GM19025 (cell line): ENCODE results near the gene BPIFB2.

Source experiments
- ATAC-seq: cut with Tn5 transposase; IDR thresholded peaks from one replicate; pipeline ENCODE4 v1.9.1; 2021; ENCODE audit warnings: mild to moderate bottlenecking, low read depth, moderate library complexity; ENCODE audit not compliant: unreplicated experiment

The BPIFB2 gene

DNA sequence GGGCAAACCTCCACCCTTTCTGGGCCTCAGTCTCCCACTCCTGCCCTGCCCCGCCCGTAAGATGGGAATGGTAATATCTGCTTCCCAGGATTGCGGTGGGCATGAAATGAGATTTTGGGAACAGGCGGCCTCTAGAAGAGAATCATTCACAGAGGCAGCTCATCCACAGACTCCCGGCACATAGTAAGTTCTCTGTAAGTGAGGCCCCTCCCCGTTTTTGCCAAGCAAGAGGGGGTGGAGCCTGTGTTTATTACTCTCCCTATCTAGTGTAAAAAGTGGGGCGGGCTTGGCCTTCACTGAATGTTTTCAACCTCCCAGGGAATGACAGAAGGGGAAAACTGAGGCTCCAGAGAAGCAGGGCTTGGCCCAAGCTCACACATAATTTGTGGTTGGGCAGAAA, 23.3 kb upstream of the BPIFB2 start:
- no peak for ATAC-seq

DNA sequence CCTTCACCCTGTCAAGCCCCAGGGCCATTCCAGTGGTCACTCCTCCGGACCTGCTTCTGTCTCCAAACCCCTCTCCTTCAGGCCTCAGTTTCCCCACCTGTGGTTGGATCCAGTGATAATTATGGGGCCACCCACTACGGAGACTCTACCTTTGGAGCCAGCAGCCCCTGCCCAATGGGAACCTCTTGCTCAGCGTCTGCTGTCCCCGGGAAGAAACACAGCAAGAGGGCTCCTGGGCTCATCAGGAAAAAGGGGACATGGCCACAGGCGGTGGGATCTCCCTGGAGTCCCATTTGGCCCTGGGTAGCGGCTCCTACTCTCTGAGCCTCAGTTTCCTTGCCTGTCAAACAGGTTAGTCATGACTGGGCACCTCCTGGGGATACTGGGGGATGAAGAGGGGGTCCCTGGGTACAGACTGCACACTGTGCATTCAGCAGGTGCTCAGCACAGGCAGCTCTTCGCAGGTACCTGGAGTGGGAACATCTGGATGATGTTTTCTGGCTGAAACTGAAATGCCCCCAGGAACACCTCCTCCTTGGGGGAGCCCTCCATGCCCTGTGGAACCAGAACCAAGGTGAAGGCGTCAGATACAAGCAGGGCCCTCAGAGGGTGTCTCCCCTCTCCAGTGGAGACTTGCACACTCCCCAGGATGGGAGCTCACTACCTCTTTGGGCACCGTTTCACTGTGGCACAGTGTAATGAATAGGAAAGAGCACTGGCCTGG, 22.7 kb upstream of the BPIFB2 start:
- no peak for ATAC-seq

DNA sequence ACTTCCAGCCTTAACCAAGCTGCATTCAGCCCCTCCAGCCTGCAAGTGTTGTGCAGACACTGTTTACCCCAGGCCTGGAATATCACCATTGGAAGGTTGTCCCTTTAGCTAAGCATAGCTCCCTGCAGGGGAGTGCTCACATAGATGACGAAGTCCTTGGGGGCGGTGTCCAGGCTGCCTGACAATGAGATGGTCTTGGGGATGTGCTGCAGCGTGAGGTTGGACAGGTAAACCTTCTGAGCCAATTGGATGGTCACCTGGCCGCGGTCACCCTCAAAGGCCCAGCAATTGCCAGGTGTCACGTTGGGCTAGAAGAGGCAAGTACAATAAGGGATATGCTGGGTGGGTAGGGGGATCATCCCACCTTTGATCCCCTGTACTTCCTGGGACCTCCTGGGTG, 21.9 kb upstream of the BPIFB2 start:
- ATAC-seq = no peak

GRCh38 chr20:32986331-32986966, 21.1 kb upstream of the BPIFB2 start:
- ATAC-seq = no peak

DNA sequence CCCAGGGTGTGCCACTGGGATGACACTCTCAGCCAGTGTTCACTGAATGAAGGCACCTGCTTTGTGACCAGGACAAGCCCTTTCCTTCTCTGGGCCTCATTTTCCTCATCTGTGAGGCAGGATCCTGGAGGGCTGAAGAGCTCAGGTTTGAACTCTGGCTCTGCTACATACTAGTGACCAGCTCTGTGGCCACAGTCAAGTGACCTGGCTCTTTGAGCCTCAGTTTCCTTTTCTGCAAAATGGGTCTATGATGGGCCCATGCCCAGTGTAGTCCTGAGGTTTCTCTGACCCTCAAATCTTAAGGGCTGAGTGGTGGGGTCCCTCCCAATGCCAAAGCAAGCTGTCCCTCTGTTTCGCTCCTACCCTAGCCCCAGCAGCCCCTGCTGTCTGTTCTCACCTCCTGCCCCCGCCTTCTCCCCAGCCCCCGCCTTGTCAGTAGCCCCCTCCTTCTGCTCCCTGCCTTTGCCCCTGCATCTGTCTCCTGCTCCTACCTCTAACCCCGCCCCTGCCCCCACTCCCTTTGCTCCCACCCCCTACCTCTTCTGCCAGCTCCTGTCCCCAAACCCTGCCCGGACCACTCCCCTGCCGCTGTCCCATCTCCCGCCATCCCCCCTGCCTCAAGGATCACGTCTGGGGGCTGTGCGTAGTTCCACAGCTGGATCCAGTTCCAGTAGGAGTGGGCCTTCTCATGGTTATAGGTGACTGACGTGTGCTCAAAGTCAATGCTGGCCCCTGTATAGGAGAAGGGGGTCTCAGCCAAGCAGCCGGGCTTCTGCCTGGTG, 20.3 kb upstream of the BPIFB2 start:
- no peak for ATAC-seq

DNA sequence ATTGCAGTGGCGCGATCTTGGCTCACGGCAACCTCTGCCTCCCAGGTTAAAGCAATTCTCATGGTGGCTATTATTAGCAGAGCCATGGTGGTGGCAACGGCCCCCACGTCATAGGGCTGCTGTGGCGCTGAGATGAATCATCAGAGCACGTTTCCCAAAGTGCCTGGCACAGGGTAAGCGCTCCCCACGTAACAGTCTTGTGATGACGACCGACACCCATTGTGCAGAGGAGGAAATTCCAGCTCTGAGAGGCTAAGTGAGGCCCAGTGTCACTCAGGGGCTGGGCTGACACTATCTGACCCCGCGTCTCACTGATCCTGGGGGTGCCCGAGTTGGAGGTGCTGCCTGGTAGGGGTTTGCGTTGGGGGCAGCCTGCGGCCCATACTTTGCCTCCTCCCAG, 19.5 kb upstream of the BPIFB2 start:
- no peak for ATAC-seq

GRCh38 chr20:32989507-32990283, 17.8 kb upstream of the BPIFB2 start:
- ATAC-seq = no peak

GRCh38 chr20:32990426-32990825, 17.1 kb upstream of the BPIFB2 start:
- ATAC-seq = no peak

- ATAC-seq = no peak
Measured at GRCh38 chr20:32991383-32991782, 16.1 kb upstream of the BPIFB2 start.

DNA sequence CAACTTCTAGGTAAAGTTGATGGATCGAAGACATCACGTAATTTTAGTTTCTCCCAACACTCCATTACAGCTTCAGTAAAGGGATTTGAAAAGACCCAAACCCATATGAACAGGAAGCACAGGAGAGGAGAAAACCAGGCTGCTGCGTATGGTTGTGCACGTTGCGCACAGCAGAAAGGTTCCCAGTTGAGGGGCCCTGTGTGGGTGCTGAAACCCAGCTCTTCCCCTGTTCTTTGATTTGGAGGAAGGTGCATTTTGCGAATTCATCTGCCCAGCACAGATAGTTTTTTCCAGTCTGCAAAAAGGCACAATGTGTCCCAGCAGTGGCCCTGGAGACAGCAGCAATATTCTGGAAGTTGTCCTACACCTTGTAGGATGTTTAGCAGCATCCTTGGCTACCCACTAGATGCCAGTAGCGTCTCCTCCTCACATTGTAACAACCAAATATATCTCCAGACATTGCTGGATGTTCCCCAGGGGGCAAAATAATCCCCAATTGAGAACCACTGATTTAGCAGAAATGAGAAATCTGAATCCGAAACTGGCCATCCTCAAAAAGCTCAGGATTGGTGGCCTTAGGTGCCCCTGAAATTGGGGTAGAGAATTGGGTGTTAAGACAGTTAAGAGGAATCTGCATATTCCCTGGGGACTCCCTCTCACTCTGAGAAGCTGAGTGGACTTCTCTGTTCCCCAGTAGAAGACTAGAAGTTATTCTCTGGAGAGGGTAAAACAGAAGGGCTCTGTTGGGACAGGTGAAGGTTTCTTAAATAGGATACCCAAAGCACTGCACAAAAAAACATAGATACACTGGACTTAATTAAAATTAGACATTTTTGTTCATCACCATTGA, 15.5 kb upstream of the BPIFB2 start:
- ATAC-seq = no peak

DNA sequence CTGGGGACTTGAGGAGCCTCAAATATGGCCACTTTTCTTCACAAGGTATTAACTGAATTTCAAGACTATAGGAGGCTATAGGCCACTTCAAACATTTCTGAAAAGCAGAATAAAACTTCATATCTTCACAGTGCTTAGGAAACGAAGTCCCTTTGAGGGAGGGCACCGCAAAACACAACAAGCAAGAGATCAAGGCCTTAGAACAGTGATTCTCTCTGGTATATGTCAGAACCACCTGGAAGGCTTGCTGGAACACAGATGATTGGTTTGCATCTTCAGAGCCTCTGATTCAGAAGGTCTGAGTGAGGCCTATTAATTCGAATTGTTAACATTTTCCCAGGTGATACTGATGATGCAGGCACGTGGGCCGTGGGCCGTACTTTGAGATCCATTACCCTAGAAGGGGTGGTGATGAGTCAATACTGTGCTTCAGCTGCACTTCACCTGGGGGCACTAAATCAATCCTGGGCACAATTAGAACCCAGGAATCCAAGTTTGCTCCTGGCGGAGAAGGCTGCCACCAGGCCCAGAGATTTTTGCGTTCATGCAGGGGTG, 13.9 kb upstream of the BPIFB2 start:
- ATAC-seq = no peak

DNA sequence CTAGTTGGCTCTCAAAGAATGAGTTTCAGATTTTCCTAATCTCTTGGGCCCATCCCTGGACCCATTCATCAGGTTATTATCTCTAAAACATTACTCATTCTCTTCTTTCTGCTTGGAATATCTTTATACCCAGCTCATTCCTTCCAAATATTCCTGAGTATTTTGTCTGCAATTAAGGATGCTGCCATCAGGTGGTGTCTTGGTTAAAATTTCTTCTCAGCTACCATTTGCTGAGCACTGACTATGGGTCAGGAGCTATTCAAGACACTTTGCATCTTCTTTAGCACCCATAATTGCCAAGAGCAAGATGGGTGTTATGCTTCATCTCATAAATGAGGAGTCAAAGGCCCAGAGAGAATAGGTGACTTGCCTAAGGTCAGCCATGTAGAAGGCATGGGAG, 11.7 kb upstream of the BPIFB2 start:
- no peak for ATAC-seq

- ATAC-seq = no peak
Measured at GRCh38 chr20:32997431-32997830, 10.1 kb upstream of the BPIFB2 start.

DNA sequence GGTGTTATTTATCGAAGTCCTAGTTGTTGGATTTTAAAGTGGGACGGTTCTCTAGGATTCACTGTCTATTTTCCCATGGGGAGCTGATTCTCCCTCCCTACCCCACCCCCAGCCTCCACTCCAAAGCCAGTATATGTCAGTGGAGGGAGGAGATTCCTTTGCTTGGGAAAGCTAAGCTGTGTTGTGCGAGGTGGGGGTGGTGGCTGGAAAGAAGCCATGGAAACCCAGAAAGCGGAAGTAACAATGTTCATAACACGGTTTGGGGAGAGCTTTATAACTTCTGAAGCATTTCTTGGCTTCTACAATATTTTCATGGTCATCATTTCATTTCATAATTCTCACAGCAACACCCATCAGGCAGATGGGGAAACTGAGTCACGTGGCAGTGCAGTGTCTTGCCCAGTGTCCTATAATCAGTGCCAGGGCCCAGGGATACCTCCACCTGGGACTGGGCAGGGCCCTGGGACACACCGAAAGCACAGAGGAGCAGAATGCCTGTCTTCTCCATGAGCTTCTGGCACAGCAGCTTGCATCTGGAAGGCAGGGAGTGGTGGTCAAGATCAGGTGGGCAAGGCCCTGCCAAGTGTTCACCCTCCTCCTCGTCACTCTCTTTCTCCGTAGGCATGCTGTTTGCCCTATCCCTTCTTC, 7.8 kb upstream of the BPIFB2 start:
- no peak for ATAC-seq

DNA sequence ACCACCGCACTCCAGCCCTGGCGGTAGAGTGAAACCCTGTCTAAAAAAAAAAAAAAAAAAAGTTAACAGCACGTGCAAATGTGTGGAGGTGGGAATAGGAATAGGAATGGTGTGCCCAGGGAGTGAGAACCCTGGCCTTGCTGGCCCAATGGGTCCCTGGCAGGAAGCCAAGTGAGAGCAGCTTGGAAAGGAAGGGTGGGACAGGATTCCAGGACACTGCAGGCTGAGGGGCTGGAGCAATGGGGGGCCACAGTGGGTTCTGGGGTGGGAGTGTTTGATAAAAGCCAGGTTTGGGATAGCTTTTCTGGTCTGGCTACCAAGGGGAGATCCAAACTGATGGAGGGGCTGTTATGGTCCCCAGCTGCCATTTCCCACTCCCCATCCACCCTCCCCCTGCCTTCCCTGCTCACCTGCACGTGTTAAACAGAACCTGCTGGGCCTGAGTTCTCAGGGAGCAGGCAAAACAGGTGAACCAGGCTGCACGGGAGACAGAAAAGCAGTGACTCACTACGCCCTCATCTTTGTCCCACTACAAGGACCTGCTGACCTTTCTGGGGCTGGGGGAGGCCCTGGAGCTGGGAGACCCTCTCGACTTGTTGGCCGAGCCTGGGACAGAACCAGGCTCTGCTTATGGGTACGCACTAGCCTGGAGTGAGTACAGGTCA, 6.6 kb upstream of the BPIFB2 start:
- no peak for ATAC-seq

- no peak for ATAC-seq
Measured at GRCh38 chr20:33002087-33002808, 5.3 kb upstream of the BPIFB2 start.

GRCh38 chr20:33004141-33004751, 3.3 kb upstream of the BPIFB2 start, which contains the start of gene SUN5:
TSS of gene SUN5 (minus strand) at chr20:33004433. CDS start at chr20:33004340, 93 bp downstream.
- no peak for ATAC-seq
